PC-9 (cell line): ENCODE measurements around the gene SAYSD1. TPM values are rescaled to one million over a fixed set of nuclear protein-coding genes. Genes with fewer than 3 reads are reported as not detected.

Source experiments
- BruUV-seq: library from RNA; stranded (reverse); fragments of 400-500 nt; replicated peaks from 2 replicates; lab custom pipeline; 2021; lab: Mats Ljungman, UMichigan
- CTCF ChIA-PET: fragments of 300-600 bp; sonication (Branson Sonifier 250); formaldehyde crosslinking; loops from one replicate; lab custom pipeline; 2022; ENCODE audit warnings: antibody characterized with exemption; lab: Charles Lee
- POLR2A ChIA-PET: fragments of 300-600 bp; sonication (Branson Sonifier 250); formaldehyde crosslinking; loops from one replicate; lab custom pipeline; 2022; ENCODE audit warnings: antibody characterized with exemption; ENCODE audit not compliant: unreplicated experiment; lab: Charles Lee
- DNase-seq, 2 experiments: peaks; one replicate each; pipeline versions ENCODE4 v3.0.0 to v3.0.0-alpha.2; 2015 to 2022; ENCODE audit warnings: mixed read lengths in 1 of 2
- H2AFZ ChIP-seq: fragments of 200-600 bp; sonication (generic); 2 replicates; pipeline ENCODE4 v1.8.1; 2017; ENCODE audit warnings: antibody characterized with exemption
- H3F3A ChIP-seq: fragments of 200-600 bp; sonication (generic); 2 replicates; pipeline ENCODE4 v1.8.1; 2017; ENCODE audit warnings: antibody characterized with exemption, mild to moderate bottlenecking, low read depth; ENCODE audit not compliant: insufficient read depth
- H3K27ac ChIP-seq: fragments of 200-600 bp; sonication (generic); 2 replicates; pipeline ENCODE4 v1.6.1; 2016; ENCODE audit warnings: mixed run types
- H3K27me3 ChIP-seq: fragments of 200-600 bp; sonication (generic); 2 replicates; pipeline ENCODE4 v1.6.1; 2016; ENCODE audit warnings: low read depth, mixed run types; ENCODE audit not compliant: insufficient read depth
- H3K36me3 ChIP-seq: fragments of 200-600 bp; sonication (generic); 2 replicates; pipeline ENCODE4 v1.6.1; 2016; ENCODE audit warnings: low read depth, mixed run types
- H3K4me1 ChIP-seq: fragments of 200-600 bp; sonication (generic); replicated peaks from 2 replicates; pipeline ENCODE4 v1.6.1; 2016; ENCODE audit warnings: mixed run types; ENCODE audit not compliant: insufficient read depth
- H3K4me2 ChIP-seq: fragments of 200-600 bp; sonication (generic); 2 replicates; pipeline ENCODE4 v1.6.1; 2017; ENCODE audit warnings: mixed run types
- H3K4me3 ChIP-seq: fragments of 200-600 bp; sonication (generic); 2 replicates; pipeline ENCODE4 v1.6.1; 2016; ENCODE audit warnings: mixed run types
- H3K79me2 ChIP-seq: fragments of 200-600 bp; sonication (generic); 2 replicates; pipeline ENCODE4 v1.6.1; 2017; ENCODE audit warnings: low read depth, mixed run types
- H3K9me2 ChIP-seq: fragments of 200-600 bp; sonication (generic); 2 replicates; pipeline ENCODE4 v1.8.1; 2017; ENCODE audit warnings: mild to moderate bottlenecking; ENCODE audit not compliant: insufficient read depth
- H3K9me3 ChIP-seq: fragments of 200-600 bp; sonication (generic); 2 replicates; pipeline ENCODE4 v1.8.1; 2016; ENCODE audit warnings: low read depth; ENCODE audit not compliant: insufficient read depth
- H4K20me1 ChIP-seq: fragments of 200-600 bp; sonication (generic); 2 replicates; pipeline ENCODE4 v1.8.1; 2017; ENCODE audit not compliant: insufficient read depth
- CTCF ChIP-seq: fragments of 200-600 bp; sonication (generic); conservative IDR thresholded peaks from 2 replicates; pipeline ENCODE4 v1.6.1; 2017; ENCODE audit warnings: mixed run types, antibody characterized with exemption, mild to moderate bottlenecking, moderate library complexity
- EZH2 ChIP-seq: fragments of 200-600 bp; sonication (generic); IDR thresholded peaks from 2 replicates; pipeline ENCODE4 v1.8.0; 2017; ENCODE audit warnings: antibody characterized with exemption, low read depth
- intact Hi-C: fragments of 100-400 bp; cut with micrococcal nuclease; formaldehyde crosslinking; loops from one replicate; pipeline ENCODE4 v1.10.0; 2022; ENCODE audit not compliant: unreplicated experiment
- total RNA-seq: library from RNA; stranded (reverse); gene quantifications from 2 replicates; pipeline ENCODE4 v1.2.3, GENCODE V29; 2021

Gene SAYSD1
- total RNA-seq, 1 experiment from 2014 or later: 12.2 TPM

GRCh38 chr6:39073471-39074355 is 41.3 kb downstream of the SAYSD1 start:
- Histone ChIP-seq H3K4me1 (no peaks in the 10 kb centered on the region), H3K4me3 (no peak overlapping the region), H3K4me2 (no peak overlapping the region), H2AFZ (no peak overlapping the region), H4K20me1 (no peaks in the 10 kb centered on the region), H3K9me3 (no peaks in the 10 kb centered on the region), H3K36me3 (no peaks in the 10 kb centered on the region), H3K27me3 (peaks cover 92% of the 10 kb centered on the region), H3K79me2 (no peaks in the 10 kb centered on the region), H3K9me2 (no peaks in the 10 kb centered on the region), H3K27ac (no peak overlapping the region), H3F3A (no peaks in the 10 kb centered on the region)
- intact Hi-C loops: no loop called here
- DNase-seq: no peak
- CTCF ChIA-PET: no interaction called here
- POLR2A ChIA-PET: no interaction called here
- BruUV-seq: no TSS peak
- TF ChIP-seq EZH2: no peak
- no peak for TF ChIP-seq CTCF

- CTCF ChIA-PET: no interaction called here
Measured at GRCh38 chr6:39072830-39073229, 42.2 kb downstream of the SAYSD1 start.

GRCh38 chr6:39068391-39068790 is 46.6 kb downstream of the SAYSD1 start:
- Histone ChIP-seq H3K4me2 (no peak overlapping the region), H3K27me3 (peaks cover 97% of the 10 kb centered on the region), H3K4me3 (no peak overlapping the region), H3K9me3 (no peaks in the 10 kb centered on the region), H3K36me3 (no peaks in the 10 kb centered on the region), H3K4me1 (no peaks in the 10 kb centered on the region), H3F3A (no peaks in the 10 kb centered on the region), H3K9me2 (no peaks in the 10 kb centered on the region), H4K20me1 (no peaks in the 10 kb centered on the region), H3K79me2 (no peaks in the 10 kb centered on the region), H2AFZ (no peak overlapping the region), H3K27ac (no peak overlapping the region)
- intact Hi-C loops: no loop called here
- POLR2A ChIA-PET: no interaction called here
- TF ChIP-seq EZH2: no peak
- TF ChIP-seq CTCF: no peak
- CTCF ChIA-PET: no interaction called here
- DNase-seq: no peak
- BruUV-seq: no TSS peak

More at GRCh38 chr6:39072830-39073229, 42.2 kb downstream of the SAYSD1 start:
- no peak overlapping the region for H3K4me2 ChIP-seq
- POLR2A ChIA-PET: no interaction called here
- TF ChIP-seq EZH2 (no peak), CTCF (no peak)
- H3K4me3 ChIP-seq: no peak overlapping the region
- no peaks in the 10 kb centered on the region for H3K9me2 ChIP-seq
- no peaks in the 10 kb centered on the region for H3K79me2 ChIP-seq
- H3K4me1 ChIP-seq: no peaks in the 10 kb centered on the region
- H4K20me1 ChIP-seq: no peaks in the 10 kb centered on the region
- no peaks in the 10 kb centered on the region for H3K9me3 ChIP-seq
- H3K36me3 ChIP-seq: no peaks in the 10 kb centered on the region
- no peak overlapping the region for H3K27ac ChIP-seq
- no peaks in the 10 kb centered on the region for H3F3A ChIP-seq
- DNase-seq: no peak
- no peak overlapping the region for H2AFZ ChIP-seq
- BruUV-seq: no TSS peak
- H3K27me3 ChIP-seq: peaks cover 95% of the 10 kb centered on the region
- intact Hi-C loops: no loop called here
